ENCODE results near the gene TMEM229B. TPM values are rescaled to one million over a fixed set of nuclear protein-coding genes. Genes with fewer than 3 reads are reported as not detected.

Gene TMEM229B
- total and polyA plus RNA-seq, 2 of the 4 experiments (the other 2 are of a cell fraction), result under 0.01 TPM; not detected in 1

GRCh38 chr14:67523764-67524633 lies 35.5 kb upstream of the TMEM229B start (continued):
- TF ChIP-seq BHLHE40 (IDR thresholded peaks at IDR 0.05; ENCODE audit: low read depth, low read length), result no peak

- intact Hi-C loops (cut with micrococcal nuclease), result no loop called here
- ATAC-seq (ENCODE audit: low read depth) (no peak), DNase-seq (no peak)
- in situ Hi-C loops (cut with MboI; ENCODE audit: low sequenced_read_pairs), result no loop called here
- no peak overlapping the region for H3K56ac ChIP-seq (ENCODE audit: extremely low read depth, insufficient read depth, low read length)
- H4K5ac ChIP-seq (ENCODE audit: low read depth, low read length), result no peak overlapping the region
- H3K14ac ChIP-seq (replicated peaks; ENCODE audit: low read depth, low read length), result no peak overlapping the region
- no peak overlapping the region for H3K18ac ChIP-seq (ENCODE audit: low read depth, low read length)
- no peak overlapping the region for H4K8ac ChIP-seq (ENCODE audit: low read depth in 2 of 2, low read length in 2 of 2)
- H2AFZ ChIP-seq (replicated peaks; ENCODE audit: low read length, poor library complexity), result no peak overlapping the region
- H3K4me1 ChIP-seq (ENCODE audit: control insufficient read depth, insufficient read depth, low read length), result no peaks in the 10 kb centered on the region
- no peaks in the 10 kb centered on the region for H3K9me1 ChIP-seq (ENCODE audit: insufficient read depth, low read length)
- no peak overlapping the region for H3K4ac ChIP-seq (ENCODE audit: low read depth, low read length)
- H2BK20ac ChIP-seq (ENCODE audit: low read depth, low read length), result no peak overlapping the region
- no peak overlapping the region for H4K91ac ChIP-seq (ENCODE audit: insufficient read depth, low read depth, low read length)
- H3K79me1 ChIP-seq (ENCODE audit: low read depth in 1 of 2, low read length in 2 of 2), result no peaks in the 10 kb centered on the region
- ChIA-PET CTCF (no interaction called here), POLR2A (ENCODE audit: unreplicated experiment) (no interaction called here)
- H3K27ac ChIP-seq (ENCODE audit: insufficient read depth, low read length), result no peak overlapping the region
- no CpG with 5 or more reads among the region's 2 CpGs for WGBS, 2 experiments (ENCODE audit: extremely low coverage in 2 of 2, insufficient read length in 1 of 2)
- H3K4me2 ChIP-seq (ENCODE audit: low read depth, low read length), result no peak overlapping the region
- no peaks in the 10 kb centered on the region for H3K9me3 ChIP-seq (ENCODE audit: control insufficient read depth, insufficient read depth, low read length)
- no peak overlapping the region for H3K9ac ChIP-seq (ENCODE audit: low read depth, low read length)
- no TSS peak for BruUV-seq (replicated peaks)
- H2AK9ac ChIP-seq (replicated peaks; ENCODE audit: low read depth, low read length, poor library complexity), result no peak overlapping the region
- no peaks in the 10 kb centered on the region for H4K20me1 ChIP-seq (ENCODE audit: insufficient read depth, low read length)
- no peaks in the 10 kb centered on the region for H3K36me3 ChIP-seq (ENCODE audit: control insufficient read depth, insufficient read depth, low read length)
- peaks cover 51% of the 10 kb centered on the region for H3K27me3 ChIP-seq (ENCODE audit: control insufficient read depth, insufficient read depth, low read length)
- dilution Hi-C loops (cut with HindIII; ENCODE audit: low sequenced_read_pairs, unreplicated experiment), result no loop called here
- H2BK120ac ChIP-seq (ENCODE audit: low read depth, low read length), result no peak overlapping the region
- no peak overlapping the region for H2BK15ac ChIP-seq (ENCODE audit: low read depth, low read length)
- H2AK5ac ChIP-seq (ENCODE audit: low read depth, low read length), result no peak overlapping the region
- H3K4me3 ChIP-seq (ENCODE audit: insufficient read depth, low read depth, low read length), result no peak overlapping the region
- no peak overlapping the region for H3K23ac ChIP-seq (ENCODE audit: low read depth, low read length)
- no peak overlapping the region for H2BK5ac ChIP-seq (ENCODE audit: low read depth, low read length, poor library complexity, severe bottlenecking)
- no peak for TF ChIP-seq RCOR1 (IDR thresholded peaks at IDR 0.05; ENCODE audit: insufficient replicate concordance, low read length)
- TF ChIP-seq NFE2L2 (IDR thresholded peaks at IDR 0.05; ENCODE audit: low read depth, low read length), result no peak
- no peak for TF ChIP-seq MAFK (IDR thresholded peaks at IDR 0.05; ENCODE audit: low read depth, low read length)
- TF ChIP-seq CHD1 (IDR thresholded peaks at IDR 0.05; ENCODE audit: low read depth, low read length), result no peak
- no peak for TF ChIP-seq USF2 (IDR thresholded peaks at IDR 0.05; ENCODE audit: low read depth, low read length)
- TF ChIP-seq ELK1 (IDR thresholded peaks at IDR 0.05; ENCODE audit: borderline replicate concordance, low read depth, low read length), result no peak
- TF ChIP-seq RAD21 (IDR thresholded peaks at IDR 0.05; ENCODE audit: low read length), result no peak
- no peak for TF ChIP-seq POLR2A (IDR thresholded peaks at IDR 0.05; ENCODE audit: low read depth, low read length)
- no peak for TF ChIP-seq CEBPB (IDR thresholded peaks at IDR 0.05; ENCODE audit: low read depth, low read length)
- no peak for TF ChIP-seq MAZ (IDR thresholded peaks at IDR 0.05; ENCODE audit: borderline replicate concordance, low read depth, low read length)
- no peak for TF ChIP-seq RFX5 (IDR thresholded peaks at IDR 0.05; ENCODE audit: low read depth, low read length)
- no peak for TF ChIP-seq BHLHE40 (IDR thresholded peaks at IDR 0.05; ENCODE audit: low read depth, low read length)
- no peak for TF ChIP-seq MXI1 (IDR thresholded peaks at IDR 0.05; ENCODE audit: borderline replicate concordance, low read depth, low read length)
Measured at GRCh38 chr14:67522270-67522669, 33.7 kb upstream of the TMEM229B start.
